Tibial nerve (tissue), 4 donors: ENCODE data around the gene MED13L.

ENCODE experiments used
- CTCF ChIP-seq, 5 experiments: fragments of 200-600 bp in 3 of 5; fragments of 450-650 bp in 2 of 5; sonication (generic) in 3 of 5; IDR thresholded peaks; one replicate each; pipeline ENCODE4 v1.5.1; 2016 to 2019; ENCODE audit warnings: antibody characterized with exemption in 5 of 5, mild to moderate bottlenecking in 3 of 5, moderate library complexity in 2 of 5
- EP300 ChIP-seq, 2 donors: sonication (generic); formaldehyde crosslinking; IDR thresholded peaks; one replicate each; pipeline ENCODE4 v1.6.1; 2017; ENCODE audit warnings: antibody characterized with exemption in 2 of 2, mild to moderate bottlenecking in 1 of 2
- POLR2A ChIP-seq, 2 donors: fragments of 450-650 bp; IDR thresholded peaks; one replicate each; pipeline ENCODE4 v1.6.1; 2017; ENCODE audit warnings: antibody characterized with exemption in 2 of 2, mild to moderate bottlenecking in 2 of 2, moderate library complexity in 2 of 2

DNA sequence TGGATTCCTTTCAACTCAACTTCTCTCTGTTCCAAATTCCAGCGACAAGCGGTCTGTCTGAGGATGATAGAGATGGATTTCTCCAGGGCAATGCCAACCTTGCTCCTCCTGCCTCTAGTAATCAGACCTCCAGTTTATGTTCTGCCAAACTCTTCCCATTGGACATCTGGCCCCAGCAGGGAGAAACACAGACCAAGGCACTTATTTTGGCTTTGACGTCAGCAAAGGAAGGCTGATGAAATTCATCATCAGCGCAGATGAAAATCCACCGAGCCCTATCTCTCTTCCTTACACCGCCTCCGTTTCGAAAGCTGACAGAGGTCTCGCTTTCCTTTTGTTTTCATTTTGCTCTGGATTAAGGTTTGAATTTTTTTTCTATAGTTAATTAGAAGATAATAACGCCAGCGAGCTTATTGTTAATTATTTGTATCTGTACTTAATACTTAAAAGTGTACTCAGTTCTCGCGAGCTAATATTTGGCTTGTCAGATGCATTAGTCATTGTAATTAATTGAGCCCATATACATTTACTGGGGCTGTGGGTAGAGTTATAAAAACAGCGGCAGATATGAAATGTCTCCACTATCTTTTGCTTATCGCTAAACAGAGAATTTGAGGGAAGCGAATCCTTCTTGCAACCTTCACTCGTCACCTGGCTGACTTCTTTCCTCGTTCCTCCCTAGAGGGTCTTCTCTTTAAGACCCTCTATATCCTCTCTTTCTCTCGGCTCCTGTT, 35.9 kb upstream of the MED13L start:
- no peak for TF ChIP-seq CTCF (IDR thresholded peaks at IDR 0.05)
- no peak for TF ChIP-seq EP300 (IDR thresholded peaks at IDR 0.05)
- TF ChIP-seq POLR2A (IDR thresholded peaks at IDR 0.05) = no peak
